IPS-15b (cell line): Measurements from ENCODE around the gene TBC1D24.
A peak's percentile ranks its signal among the peaks of the same experiment; 100 is the strongest.

ENCODE experiments used
- H3K27me3 ChIP-seq: one replicate; pipeline ENCODE4 v1.6.1; 2013; ENCODE audit warnings: low read length; ENCODE audit not compliant: control insufficient read depth, insufficient read depth
- H3K36me3 ChIP-seq: one replicate; pipeline ENCODE4 v1.6.1; 2013; ENCODE audit warnings: low read length; ENCODE audit not compliant: control insufficient read depth, insufficient read depth
- H3K4me1 ChIP-seq: one replicate; pipeline ENCODE4 v1.6.1; 2013; ENCODE audit warnings: mild to moderate bottlenecking, low read length; ENCODE audit not compliant: control insufficient read depth, insufficient read depth
- H3K4me3 ChIP-seq: one replicate; pipeline ENCODE4 v1.5.1; 2013; ENCODE audit warnings: low read depth, low read length
- H3K9ac ChIP-seq: one replicate; pipeline ENCODE4 v1.6.1; 2013; ENCODE audit warnings: low read depth, mild to moderate bottlenecking, low read length
- H3K9me3 ChIP-seq: one replicate; pipeline ENCODE4 v1.6.1; 2013; ENCODE audit warnings: mild to moderate bottlenecking, low read length; ENCODE audit not compliant: control insufficient read depth, insufficient read depth

TBC1D24 gene

DNA sequence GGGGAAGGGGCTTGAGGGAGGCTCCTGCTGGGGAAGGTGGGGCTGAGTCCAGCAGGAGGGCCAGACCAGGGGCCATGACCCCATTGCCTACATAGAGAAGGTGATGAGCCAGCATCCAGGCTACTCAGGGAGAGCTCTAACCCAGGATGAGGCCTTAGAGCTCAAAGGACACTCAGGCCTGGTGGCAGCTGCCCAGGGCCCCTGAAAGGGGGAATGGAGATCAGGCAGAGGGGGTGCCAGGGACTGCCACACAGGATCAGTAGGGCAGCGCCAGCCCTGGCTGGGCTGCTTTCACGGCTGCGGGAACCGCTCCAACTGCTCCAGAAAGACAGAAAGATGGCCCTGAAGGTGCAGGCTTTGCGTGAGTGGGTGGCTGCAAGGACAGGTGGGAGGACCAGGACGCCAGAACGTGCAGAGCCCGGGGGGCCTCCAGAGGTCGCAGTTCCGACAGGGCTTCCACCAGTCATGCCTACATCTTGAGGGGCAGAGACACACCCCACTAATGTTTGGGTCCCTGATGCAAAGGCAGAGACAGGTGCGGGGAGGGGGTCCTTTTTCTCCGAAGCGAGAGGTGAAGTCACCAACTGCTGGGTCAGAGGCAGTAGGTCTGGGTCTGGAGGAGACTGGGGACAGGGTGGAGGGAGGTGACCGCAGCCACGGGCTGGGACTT, 37.9 kb downstream of the TBC1D24 start:
- peak overlapping the region; percentile 71 for H3K4me3 ChIP-seq
- no peaks in the 10 kb centered on the region for H3K27me3 ChIP-seq
- peaks cover 8% of the 10 kb centered on the region for H3K4me1 ChIP-seq
- H3K36me3 ChIP-seq = no peaks in the 10 kb centered on the region
- H3K9ac ChIP-seq = peak overlapping the region; percentile 81
- H3K9me3 ChIP-seq = no peaks in the 10 kb centered on the region

DNA sequence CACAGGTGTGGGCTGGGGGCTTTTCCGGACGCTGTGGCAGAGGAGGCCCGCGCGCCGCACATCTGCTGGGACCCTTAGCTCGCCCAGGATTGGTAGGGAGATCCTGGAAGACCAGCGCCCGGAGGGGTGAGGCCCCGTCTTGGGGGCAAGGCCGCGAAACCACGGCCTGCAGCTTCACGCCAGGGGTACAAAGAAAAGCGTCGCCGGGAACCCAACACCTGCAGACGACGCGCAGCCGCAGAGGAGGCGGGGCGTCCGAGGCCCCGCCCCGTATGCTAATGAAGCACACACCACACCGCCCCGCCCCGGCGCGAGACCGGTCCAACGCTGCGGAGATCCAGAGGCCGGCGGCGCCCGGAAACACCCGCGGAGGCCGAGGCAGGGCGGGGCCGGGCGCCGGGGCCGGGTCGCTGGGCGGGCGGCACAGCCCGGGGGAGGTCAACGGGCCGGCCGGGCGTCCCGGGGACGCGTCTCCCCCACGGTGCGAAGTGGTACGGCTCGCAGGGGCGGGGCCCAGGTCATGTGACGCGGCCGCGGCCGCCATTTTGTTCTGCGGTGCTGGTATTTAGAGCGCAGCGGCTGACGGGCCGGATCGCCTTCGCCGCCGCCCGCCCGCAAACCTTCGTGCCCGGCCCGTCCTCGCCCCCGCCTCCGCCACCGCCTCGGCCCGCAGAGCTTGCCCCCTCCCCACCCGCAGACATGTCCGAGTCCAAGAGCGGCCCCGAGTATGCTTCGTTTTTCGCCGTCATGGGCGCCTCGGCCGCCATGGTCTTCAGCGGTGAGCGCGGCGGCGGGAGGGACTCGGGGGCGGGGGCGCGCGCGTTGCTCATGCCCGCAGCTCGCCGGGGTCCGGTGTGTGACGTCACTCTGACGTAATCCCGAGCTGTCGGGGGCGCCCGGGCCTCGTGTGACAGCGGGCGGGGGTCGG, 38.7 kb downstream of the TBC1D24 start, which contains the start of gene ATP6V0C:
Gene ATP6V0C, plus strand, starts transcription at position 548 of the 928 bp plus-strand sequence. Its CDS starts 152 bp downstream, at position 700.
- H3K27me3 ChIP-seq = no peaks in the 10 kb centered on the region
- H3K4me3 ChIP-seq = peak within 1 kb of the TSS; percentile 84
- H3K9ac ChIP-seq = peak within 1 kb of the TSS; percentile 87
- H3K4me1 ChIP-seq = peaks cover 8% of the 10 kb centered on the region
- no peaks in the 10 kb centered on the region for H3K36me3 ChIP-seq
- H3K9me3 ChIP-seq = no peaks in the 10 kb centered on the region

DNA sequence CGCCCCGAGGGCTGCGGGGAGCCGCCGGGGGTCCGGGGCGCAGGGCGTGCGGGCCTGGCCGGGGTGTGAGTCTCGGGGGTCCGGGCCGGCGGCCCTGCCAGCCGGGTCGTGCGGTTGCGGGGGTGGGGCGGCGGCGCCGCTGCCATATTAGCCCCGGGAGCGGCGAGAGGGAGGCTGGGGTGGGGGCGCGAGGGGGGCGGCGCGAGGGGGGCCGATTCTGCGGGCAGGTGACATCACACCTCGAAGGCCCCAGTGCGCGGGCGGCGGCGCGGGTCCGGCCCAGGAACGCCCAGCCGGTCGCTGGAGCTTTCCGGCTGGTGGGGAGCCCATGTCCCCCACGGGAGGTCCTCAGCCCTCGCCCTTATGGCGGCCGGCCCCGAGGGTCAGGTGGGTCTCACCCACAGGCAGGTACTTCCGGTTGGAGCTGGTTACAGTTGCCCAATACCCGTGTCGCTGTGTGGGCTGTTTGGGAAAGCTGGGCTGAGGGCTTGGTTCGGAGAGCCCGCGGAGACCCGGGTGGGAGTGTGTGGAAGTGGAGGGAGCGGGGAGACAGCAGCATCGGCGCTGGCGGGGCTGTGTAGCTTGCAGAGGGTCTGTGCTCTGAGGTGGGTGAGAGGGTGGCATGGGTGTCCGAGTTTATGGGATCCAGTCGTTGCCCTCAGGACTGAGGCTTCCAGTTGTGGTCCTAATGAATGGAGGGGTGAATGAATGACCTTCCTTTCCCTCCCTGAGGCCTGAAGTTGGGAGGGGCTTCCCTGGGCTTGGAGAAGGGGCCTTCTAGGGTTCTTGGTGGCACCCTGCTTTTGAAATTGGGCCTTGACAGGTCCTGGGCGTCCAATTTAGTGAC, 39.6 kb downstream of the TBC1D24 start:
- Histone ChIP-seq H3K9ac (peak overlapping the region; percentile 87), H3K4me3 (peak overlapping the region; percentile 84), H3K4me1 (peaks cover 8% of the 10 kb centered on the region), H3K36me3 (no peaks in the 10 kb centered on the region), H3K9me3 (no peaks in the 10 kb centered on the region), H3K27me3 (no peaks in the 10 kb centered on the region)

DNA sequence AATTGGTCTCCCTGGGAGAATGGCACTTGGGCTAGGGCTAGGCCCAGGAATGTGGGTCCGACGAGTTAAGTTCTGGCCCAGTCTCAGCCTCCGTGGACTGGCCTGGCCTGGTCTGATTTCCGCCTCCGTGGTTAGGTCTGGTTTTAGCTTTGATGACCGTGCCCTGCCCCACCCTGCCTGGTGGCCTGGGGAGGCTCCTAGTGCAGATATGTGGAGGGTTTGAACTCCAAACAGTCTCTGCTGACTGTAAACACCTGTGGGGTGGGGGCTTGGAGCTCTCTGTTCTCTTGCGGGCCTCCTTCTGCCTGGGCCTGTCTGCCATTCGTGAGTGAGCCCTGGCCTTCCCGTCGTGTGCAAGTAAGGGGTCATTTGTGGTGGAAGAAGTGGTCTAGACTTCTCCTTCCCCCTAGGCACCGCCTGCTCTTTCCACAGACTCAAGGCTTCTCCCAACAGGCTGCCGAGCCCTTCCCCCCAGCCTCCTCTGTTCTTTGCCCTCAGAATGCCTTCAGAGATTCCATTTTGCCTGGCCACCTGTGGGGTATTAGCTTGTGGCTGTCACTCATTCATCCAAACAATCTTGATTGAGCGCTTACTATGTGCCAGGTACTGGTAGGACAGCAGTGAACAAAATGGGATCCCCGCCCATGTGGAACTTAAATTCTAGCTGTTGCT, 40.4 kb downstream of the TBC1D24 start:
- Histone ChIP-seq H3K4me1 (peaks cover 8% of the 10 kb centered on the region), H3K9me3 (no peaks in the 10 kb centered on the region)

DNA sequence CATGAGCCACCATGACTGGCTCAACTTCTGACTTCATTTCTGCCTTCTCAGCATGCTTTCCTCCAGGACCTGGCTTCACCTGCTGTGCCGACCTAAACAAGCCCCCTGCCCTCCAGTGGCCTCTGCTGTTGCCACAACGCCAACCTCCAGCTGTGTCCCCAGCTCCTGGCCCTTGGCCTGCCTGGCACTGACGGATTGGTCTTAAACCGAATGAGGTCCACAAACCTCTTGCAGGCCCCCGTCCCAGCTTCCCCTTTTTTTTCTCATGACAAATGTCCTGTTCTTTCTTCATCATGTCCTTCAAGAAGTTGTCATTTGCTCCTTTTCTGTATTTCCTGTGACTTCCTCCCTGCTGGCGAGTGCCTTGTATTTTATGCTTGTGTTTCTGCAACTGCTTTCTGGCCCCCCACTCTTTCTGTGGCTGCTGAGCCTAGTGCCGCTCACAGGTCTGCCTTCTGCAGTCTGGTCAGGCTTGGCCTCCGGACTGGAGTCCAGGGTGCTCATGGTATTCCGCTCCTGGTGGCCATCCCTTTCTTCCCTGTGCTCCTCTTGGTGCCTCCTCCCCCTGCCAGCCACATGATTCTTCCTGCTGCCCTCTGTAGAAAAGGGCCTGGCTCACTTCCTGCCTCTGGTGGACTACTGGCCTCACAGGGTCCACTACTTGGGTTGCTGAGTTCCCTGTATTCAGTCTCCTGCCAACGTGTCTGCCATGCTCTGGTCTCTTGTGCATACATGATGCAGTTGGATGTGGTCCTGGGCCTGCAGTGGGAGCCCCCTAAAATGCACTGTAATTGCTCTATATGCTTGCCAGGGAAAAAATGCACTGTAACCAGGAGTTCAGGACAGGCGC, 41.7 kb downstream of the TBC1D24 start:
- Histone ChIP-seq H3K4me1 (peaks cover 8% of the 10 kb centered on the region), H3K27me3 (no peaks in the 10 kb centered on the region), H3K9me3 (no peaks in the 10 kb centered on the region), H3K36me3 (no peaks in the 10 kb centered on the region), H3K9ac (no peak overlapping the region), H3K4me3 (no peak overlapping the region)

More for the DNA sequence above, 40.4 kb downstream of the TBC1D24 start:
- Histone ChIP-seq H3K9ac (peak overlapping the region; percentile 87), H3K36me3 (no peaks in the 10 kb centered on the region), H3K27me3 (no peaks in the 10 kb centered on the region), H3K4me3 (peak overlapping the region; percentile 84)

DNA sequence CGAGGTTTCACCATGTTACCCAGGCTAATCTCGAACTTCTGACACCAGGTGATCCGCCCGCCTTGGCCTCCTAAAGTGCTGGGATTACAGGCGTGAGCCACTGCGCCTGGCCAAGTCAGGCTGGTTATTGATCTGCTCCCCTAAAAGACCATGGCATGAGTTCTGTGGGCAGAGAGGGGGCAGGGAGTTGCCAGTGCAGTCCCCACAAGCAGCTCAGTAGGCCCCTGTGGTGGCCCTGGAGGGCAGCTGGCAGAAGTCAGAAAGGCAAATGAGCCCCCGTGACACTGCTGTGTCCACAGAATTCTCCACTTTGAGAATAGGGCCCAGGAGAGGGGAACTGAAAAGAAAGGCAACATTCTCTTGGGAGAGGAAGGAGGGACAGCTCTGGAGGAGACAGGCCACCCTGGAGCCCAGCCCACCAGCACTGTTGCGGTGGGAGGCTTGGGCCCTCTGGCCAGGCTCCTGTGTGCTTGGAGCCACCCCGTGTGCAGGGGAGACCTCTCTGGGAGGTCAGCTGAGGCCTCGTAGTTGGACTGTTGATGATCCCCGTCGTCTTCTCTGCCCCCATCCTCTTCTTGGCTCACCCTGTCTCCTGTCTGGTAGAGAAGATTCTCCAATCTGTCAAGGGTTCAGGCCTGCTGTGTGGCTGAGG, 43.2 kb downstream of the TBC1D24 start:
- peaks cover 3% of the 10 kb centered on the region for H3K4me1 ChIP-seq
- no peaks in the 10 kb centered on the region for H3K36me3 ChIP-seq

DNA sequence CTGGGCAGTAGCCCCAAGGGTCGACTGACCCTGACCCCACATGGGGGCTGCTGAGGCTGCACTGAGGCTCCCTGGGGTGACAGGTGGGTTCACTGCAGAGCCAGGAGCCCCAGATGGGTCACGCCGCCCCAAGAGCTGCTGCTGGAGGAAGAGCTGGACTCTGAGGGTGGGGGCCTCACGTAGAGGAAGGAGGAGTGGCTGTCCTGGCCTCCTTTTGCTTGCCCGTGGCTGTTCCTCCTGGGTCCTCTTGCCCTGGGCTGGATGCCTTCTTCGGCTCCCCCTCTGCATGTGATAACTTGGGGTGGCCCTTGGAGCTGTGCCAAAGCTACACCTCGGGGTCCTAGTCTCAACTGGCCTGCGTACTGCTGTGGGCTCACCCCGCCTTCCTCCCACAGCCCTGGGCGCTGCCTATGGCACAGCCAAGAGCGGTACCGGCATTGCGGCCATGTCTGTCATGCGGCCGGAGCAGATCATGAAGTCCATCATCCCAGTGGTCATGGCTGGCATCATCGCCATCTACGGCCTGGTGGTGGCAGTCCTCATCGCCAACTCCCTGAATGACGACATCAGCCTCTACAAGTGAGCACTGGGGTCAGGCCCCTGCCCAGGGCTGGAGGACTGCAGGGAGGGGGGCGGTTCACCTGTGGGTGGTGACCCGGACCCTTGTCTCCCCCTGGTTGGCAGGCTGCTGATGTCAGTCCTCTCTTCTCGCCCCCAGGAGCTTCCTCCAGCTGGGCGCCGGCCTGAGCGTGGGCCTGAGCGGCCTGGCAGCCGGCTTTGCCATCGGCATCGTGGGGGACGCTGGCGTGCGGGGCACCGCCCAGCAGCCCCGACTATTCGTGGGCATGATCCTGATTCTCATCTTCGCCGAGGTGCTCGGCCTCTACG, 44.1 kb downstream of the TBC1D24 start:
- H3K9me3 ChIP-seq = no peaks in the 10 kb centered on the region
- H3K4me3 ChIP-seq = no peak overlapping the region
- no peak overlapping the region for H3K9ac ChIP-seq
- H3K36me3 ChIP-seq = peaks cover 8% of the 10 kb centered on the region
- no peaks in the 10 kb centered on the region for H3K27me3 ChIP-seq
- H3K4me1 ChIP-seq = peaks cover 2% of the 10 kb centered on the region

More for the DNA sequence above, 43.2 kb downstream of the TBC1D24 start:
- H3K9me3 ChIP-seq = no peaks in the 10 kb centered on the region
- H3K4me3 ChIP-seq = no peak overlapping the region
- no peak overlapping the region for H3K9ac ChIP-seq
- H3K27me3 ChIP-seq = no peaks in the 10 kb centered on the region

DNA sequence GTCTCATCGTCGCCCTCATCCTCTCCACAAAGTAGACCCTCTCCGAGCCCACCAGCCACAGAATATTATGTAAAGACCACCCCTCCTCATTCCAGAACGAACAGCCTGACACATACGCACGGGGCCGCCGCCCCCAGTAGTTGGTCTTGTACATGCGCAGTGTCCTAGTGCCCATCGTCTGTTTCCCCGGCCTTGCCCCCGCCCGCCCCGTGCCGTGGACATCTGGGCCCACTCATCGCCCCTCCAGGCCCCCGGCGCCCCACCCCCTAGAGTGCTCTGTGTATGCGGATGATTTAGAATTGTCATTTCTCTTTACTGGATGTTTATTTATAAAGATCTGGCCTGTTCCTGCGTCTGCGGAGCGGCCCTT, 44.8 kb downstream of the TBC1D24 start:
- Histone ChIP-seq H3K4me1 (peaks cover 2% of the 10 kb centered on the region), H3K36me3 (peaks cover 11% of the 10 kb centered on the region), H3K27me3 (no peaks in the 10 kb centered on the region), H3K9me3 (no peaks in the 10 kb centered on the region), H3K9ac (no peak overlapping the region), H3K4me3 (peak overlapping the region; percentile 26)

DNA sequence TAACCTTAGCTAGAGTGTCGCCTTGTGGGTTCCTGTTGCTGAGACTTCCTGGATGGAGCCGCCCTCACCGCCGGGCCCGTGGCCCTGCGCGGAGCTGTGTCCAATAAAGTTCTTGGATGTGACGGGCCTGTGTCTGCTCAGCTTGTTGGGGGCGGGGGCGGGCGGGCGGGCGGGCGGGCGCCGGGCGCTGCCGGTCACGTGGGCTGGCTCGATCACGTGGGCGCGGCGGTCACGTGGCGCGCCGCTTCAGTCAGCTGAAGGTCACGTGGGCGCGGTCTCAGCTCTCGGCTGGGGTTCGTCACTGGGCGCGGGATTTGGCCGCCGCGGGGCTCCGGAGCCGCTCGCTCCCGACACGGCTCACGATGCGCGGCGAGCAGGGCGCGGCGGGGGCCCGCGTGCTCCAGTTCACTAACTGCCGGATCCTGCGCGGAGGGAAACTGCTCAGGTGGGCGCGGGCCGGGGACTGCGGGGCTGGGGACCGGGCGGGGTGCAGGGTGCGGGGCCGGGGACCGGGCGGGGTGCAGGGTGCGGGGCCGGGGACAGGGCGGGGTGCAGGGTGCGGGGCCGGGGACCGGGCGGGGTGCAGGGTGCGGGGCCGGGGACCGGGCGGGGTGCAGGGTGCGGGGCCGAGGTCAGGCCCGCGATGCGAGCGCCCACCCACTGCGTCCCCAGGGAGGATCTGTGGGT, 45.3 kb downstream of the TBC1D24 start, which contains the start of gene AMDHD2:
Gene AMDHD2, plus strand, starts transcription at position 275 of the 687 bp plus-strand sequence. Its CDS starts 88 bp downstream, at position 363.
- H3K36me3 ChIP-seq = peaks cover 14% of the 10 kb centered on the region
- H3K4me1 ChIP-seq = peaks cover 2% of the 10 kb centered on the region
- H3K27me3 ChIP-seq = no peaks in the 10 kb centered on the region
- no peaks in the 10 kb centered on the region for H3K9me3 ChIP-seq
- peak within 1 kb of the TSS; percentile 79 for H3K9ac ChIP-seq
- H3K4me3 ChIP-seq = peak within 1 kb of the TSS; percentile 67
